ENCODE results near the gene KIF1B.
"Not testable (repeated sequence)": the region's sequence is repeated elsewhere in the genome, so short reads cannot be mapped to it uniquely, and the experiment has no call there.

Gene KIF1B

GRCh38 chr1:10192263-10192662 lies 18.1 kb upstream of the KIF1B start:
- DNase-seq = no peak

DNA sequence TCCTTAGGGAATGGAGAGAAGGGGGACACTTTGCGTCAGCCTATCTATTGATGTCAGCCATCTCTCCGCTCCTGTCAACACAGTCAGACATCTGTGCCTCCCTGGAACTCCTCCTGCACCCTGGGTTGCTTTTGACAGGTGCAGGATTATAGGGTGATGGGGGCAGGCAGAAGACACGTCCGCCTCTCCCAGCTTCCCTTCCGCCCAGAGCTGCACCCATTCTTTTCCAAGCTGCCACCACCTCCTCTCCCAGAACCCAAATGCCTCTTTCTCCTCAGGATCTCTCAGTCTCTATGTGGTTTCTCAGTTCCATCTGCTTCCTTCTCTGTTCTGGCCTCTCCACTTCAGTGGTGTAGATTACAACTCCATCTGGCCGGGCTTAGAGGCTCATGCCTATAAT lies 17.1 kb upstream of the KIF1B start:
- DNase-seq = no peak

DNA sequence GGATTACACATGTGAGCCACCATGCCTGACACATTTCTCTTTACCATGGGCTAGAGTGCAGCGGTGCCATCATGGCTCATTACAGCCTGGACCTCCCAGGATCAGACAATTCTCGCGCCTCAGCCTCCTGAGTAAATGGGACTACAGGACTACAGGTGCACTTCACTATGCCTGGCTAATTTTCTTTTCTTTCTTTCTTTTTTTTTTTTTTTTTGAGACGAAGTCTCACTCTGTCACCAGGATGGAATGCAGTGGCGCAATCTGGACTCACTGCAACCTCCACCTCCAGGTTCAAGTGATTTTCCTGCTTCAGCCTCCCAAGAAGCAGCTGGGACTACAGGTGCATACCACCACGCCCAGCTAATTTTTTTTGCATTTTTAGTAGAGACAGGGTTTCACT lies 14.8 kb upstream of the KIF1B start:
- no peak for DNase-seq

- DNase-seq = no peak
Measured at GRCh38 chr1:10196976-10197375, 13.4 kb upstream of the KIF1B start.

- no peak for DNase-seq
Measured at GRCh38 chr1:10200620-10201019, 9.8 kb upstream of the KIF1B start.

- DNase-seq = no peak
Measured at GRCh38 chr1:10204003-10204642, 6.2 kb upstream of the KIF1B start.

DNA sequence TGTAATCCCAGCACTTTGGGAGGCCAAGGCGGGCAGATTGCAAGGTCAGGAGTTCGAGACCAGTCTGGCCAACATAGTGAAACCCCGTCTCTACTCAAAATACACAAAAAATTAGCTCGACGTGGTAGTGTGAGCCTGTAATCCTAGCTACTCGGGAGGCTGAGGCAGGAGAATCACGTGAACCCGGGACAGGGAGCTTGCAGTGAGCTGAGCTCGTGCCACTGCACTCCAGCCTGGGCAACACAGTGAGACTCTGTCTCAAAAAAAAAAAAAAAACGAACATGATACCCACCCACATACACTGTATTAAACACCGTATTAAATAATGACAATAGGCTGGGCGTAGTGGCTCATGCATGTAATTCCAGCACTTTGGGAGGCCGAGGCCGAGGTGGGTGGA lies 5.2 kb upstream of the KIF1B start:
- DNase-seq = not testable (repeated sequence)

GRCh38 chr1:10207810-10208209 lies 2.6 kb upstream of the KIF1B start:
- no peak for DNase-seq

GRCh38 chr1:10208537-10208936 lies 1.8 kb upstream of the KIF1B start:
- no peak for DNase-seq

DNA sequence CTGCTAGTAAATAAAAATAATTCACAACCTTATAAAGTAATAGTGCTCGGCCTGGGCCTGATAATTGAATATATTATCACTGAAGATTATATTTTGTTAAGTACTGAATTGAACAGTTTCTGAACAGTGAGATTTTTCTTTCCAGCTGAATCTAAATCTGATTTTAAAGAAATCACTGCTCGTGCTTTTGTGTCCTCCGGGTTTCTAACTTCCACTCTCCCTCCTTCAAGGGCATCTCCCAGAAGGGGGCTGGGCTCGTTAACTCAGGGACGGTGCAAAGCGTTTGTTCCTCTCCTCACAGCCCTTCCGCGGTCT lies 823 bp upstream of the KIF1B start:
- no peak for DNase-seq

DNA sequence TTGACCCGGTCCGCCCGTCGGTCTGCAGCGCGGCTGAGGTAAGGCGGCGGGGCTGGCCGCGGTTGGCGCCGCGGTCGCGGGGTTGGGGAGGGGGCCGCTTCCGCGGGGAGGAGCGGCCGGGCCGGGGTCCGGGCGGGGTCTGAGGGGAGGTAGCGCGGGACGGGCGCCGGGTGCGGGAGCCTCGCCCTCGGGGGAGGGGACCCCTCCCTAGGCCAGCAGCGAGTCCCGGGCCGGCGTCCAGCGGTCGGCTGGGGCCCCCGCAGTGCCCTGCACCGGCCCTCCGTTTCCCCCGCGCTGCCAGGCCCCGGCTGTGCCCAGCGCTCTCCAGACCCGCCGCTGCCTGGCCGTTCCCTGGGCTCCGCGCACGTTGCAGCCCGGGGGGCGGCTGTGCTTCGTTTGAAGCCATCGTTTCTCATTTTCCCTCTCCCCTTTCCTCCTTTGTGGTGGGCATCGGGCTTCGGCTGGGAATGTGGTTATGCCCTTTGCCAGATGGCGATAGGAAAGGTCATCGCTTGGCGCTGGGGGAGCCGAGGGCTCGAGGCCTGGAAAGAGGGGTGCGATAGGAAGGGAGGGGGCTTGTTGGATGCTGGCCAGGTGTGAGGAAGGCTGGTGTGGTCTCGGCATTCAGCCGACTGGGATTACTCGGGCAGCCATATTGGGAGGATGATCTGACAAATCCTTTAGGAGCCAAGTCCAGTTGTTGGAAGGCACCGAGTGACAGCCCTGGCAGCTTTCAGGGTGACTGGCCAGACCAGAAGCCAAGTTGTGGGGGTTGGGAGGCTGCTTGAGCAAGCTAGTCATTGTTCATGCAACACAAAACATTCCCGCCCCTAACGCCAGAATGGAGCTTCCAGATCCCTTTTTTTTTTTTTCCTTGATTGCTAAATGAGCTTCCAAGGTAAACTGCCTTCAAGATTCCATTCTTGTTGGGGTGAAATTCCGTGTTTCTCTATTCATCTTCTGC lies 753 bp downstream of the KIF1B start:
- DNase-seq = no peak

DNA sequence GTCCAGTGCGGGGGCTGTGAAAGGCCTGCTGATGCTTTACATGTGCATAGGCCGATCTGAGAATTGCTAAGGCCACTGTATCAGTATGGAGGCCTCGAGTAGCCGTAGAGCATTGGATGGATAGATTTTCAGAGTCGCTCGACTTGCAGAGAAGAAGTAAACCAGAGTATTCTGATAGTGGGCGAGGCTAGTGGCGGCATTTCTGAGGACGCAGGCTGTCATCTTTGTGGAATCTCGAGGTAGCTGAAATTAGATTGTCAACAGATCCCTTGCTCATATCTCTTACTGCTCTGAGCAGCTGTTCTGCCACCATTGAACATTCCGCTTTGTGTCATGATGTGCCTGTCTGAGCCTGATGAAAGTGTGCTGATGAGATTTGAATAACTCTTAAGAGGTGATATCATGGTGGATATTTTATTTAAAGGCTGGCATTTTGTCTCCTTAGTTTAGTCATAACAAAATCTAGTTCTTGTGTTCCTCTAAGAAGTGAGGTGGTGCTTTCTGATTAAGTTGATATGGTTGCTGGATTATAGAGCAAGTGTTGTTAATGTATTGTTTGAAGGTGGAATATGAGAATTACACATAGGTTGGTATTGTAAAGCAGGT lies 1.5 kb downstream of the KIF1B start:
- no peak for DNase-seq

- no peak for DNase-seq
Measured at GRCh38 chr1:10212476-10212875, 2.1 kb downstream of the KIF1B start.

DNA sequence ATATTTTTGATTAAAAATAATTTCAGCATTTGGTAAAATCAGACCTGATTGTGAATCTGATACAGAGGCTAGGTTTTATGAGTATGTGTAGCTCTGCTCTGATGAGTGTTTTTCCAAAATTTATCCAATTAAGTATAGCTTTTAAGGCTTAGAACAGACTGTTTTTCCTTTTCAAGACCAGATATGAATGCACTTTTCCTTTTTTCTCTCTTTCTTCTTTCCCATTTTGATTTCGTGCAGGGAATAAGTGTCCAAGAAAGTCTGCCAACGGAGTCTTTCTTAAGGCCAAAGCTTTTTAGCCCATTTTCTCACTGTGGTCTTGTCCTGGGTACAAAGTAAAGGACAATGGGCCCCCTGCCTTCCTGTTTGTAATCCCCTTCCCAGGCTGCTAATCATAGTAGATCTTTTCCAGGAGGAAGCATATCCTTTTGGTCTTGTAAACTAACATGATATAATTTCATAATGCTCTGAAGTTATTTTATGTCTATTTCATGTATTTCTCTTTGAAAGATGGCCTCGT lies 2.9 kb downstream of the KIF1B start:
- no peak for DNase-seq

DNA sequence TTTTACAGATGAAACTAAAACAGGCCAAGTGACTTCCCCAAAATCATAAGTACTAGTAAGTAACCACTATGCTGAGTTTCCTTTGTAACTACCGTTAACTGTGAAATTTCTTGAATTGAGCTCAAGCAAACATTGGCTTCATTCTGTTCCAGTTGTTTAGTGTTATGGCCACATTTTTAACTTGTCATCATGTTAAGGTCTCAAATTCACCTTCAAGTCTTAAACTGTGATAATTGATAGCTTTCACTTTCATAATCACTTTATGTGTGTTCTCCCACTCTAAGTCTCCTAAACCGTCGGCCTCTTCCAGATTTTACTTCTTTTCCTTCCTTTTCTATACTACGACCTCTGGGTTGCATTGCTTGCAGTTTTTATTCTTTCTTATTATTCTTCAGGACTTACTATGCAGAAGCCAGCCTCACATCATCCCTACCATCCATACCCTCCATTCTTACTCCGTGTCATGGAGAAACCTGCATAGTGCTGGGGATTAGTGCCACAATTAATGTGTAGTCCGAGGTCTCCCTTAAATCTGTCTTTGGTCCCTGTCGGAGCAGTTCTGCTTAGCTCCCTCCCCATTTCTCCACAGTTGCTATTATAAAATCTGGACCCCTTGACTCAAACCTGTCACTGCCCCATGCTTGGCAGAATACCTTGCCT lies 5.8 kb downstream of the KIF1B start:
- no peak for DNase-seq

- DNase-seq = no peak
Measured at GRCh38 chr1:10217748-10218441, 7.5 kb downstream of the KIF1B start.

GRCh38 chr1:10220200-10220599 lies 9.8 kb downstream of the KIF1B start:
- no peak for DNase-seq

- not testable (repeated sequence) for DNase-seq
Measured at GRCh38 chr1:10220657-10221056, 10.3 kb downstream of the KIF1B start.

GRCh38 chr1:10225573-10225972 lies 15.2 kb downstream of the KIF1B start:
- no peak for DNase-seq

- no peak for DNase-seq
Measured at GRCh38 chr1:10228528-10228927, 18.2 kb downstream of the KIF1B start.

- no peak for DNase-seq
Measured at GRCh38 chr1:10229903-10230302, 19.5 kb downstream of the KIF1B start.

DNA sequence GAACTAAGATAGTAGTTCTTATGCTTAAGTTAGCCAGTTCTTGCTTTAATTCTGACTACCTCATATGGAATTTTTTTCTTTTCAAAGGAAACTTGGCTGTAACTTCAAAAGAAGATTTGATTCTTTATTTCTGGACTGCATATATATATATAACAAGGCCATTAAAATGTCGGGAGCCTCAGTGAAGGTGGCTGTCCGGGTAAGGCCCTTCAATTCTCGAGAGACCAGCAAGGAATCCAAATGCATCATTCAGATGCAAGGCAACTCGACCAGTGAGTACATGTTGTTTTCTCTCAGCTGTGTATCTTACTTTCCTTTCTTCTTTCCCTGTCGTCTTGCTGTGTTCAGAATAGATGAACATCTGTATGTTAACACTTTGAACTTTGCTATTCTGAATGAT lies 21.8 kb downstream of the KIF1B start:
- DNase-seq = no peak
